ENCODE results near the gene RRM2. TPM values are rescaled to one million over a fixed set of nuclear protein-coding genes. Genes with fewer than 3 reads are reported as not detected.

RRM2 gene
- total and polyA plus RNA-seq, 2 experiments from 2014 or later = 108 to 119 TPM

DNA sequence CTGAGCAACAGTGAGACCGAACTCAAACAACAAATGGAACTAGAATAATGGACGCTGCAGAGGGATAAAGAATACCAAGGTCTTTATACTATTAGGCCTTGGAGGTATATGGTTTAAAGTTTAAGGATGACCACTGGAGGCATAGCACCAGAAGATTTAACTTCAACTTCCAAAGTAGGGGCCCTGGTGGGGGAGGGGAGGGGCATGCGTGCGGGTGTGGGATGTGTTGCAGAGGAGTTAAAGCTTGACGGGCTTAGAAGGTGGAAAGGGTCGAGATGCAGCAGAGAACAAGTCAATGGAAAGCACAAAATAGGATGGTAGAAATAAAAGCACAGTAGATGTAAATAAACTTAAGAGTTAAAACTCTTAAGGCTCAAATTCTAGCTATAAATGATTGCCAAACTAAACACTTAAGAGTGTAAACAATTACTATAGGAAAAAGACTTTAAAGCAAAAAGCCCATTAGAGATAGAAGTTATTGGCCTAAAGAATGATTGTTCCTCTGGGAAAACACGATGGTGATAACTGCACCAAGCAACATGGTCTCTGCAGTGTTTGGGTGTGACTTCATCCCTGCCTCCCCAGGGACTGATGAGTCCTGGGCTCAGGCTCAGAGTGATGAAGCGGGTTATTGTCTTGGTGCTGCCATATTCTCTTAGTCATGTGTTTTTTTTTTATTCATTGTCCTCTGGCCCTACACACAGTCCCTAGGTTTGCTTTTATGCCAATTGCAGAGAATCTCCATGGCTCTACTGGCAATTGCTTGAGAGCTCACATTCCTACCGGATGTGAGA is 13.0 kb downstream of the RRM2 start (continued):
- TF ChIP-seq, protein P1, sequence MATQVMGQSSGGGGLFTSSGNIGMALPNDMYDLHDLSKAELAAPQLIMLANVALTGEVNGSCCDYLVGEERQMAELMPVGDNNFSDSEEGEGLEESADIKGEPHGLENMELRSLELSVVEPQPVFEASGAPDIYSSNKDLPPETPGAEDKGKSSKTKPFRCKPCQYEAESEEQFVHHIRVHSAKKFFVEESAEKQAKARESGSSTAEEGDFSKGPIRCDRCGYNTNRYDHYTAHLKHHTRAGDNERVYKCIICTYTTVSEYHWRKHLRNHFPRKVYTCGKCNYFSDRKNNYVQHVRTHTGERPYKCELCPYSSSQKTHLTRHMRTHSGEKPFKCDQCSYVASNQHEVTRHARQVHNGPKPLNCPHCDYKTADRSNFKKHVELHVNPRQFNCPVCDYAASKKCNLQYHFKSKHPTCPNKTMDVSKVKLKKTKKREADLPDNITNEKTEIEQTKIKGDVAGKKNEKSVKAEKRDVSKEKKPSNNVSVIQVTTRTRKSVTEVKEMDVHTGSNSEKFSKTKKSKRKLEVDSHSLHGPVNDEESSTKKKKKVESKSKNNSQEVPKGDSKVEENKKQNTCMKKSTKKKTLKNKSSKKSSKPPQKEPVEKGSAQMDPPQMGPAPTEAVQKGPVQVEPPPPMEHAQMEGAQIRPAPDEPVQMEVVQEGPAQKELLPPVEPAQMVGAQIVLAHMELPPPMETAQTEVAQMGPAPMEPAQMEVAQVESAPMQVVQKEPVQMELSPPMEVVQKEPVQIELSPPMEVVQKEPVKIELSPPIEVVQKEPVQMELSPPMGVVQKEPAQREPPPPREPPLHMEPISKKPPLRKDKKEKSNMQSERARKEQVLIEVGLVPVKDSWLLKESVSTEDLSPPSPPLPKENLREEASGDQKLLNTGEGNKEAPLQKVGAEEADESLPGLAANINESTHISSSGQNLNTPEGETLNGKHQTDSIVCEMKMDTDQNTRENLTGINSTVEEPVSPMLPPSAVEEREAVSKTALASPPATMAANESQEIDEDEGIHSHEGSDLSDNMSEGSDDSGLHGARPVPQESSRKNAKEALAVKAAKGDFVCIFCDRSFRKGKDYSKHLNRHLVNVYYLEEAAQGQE (IDR thresholded peaks at IDR 0.05; ENCODE audit: unreplicated experiment) = no peak
- TF ChIP-seq ZNF114 (CRISPR knock-in tag; IDR thresholded peaks at IDR 0.05) (no peak), STAT1 (IDR thresholded peaks at IDR 0.05; ENCODE audit: unreplicated experiment) (no peak), POLR2AphosphoS5 (IDR thresholded peaks at IDR 0.05; ENCODE audit: low read depth) (no peak), CREB1 (CRISPR knock-in tag; IDR thresholded peaks at IDR 0.05; ENCODE audit: low read depth) (no peak), NANOG (IDR thresholded peaks at IDR 0.05; ENCODE audit: borderline replicate concordance) (no peak)

- peaks cover 17% of the 10 kb centered on the region for H4K20me1 ChIP-seq (replicated peaks; ENCODE audit: insufficient read depth)
- peak; percentile 49; the same call in 1 of the 2 replicates for TF ChIP-seq POLR2AphosphoS5 (IDR thresholded peaks at IDR 0.05; ENCODE audit: low read depth)
- no peak for TF ChIP-seq NANOG (IDR thresholded peaks at IDR 0.05; ENCODE audit: borderline replicate concordance)
- no peak overlapping the region for H3K27ac Mint-ChIP-seq
- H3K27me3 Mint-ChIP-seq (ENCODE audit: insufficient read depth, low read depth, poor library complexity) = peaks cover 23% of the 10 kb centered on the region
- H3K4me2 ChIP-seq = no peak overlapping the region
- peaks cover 36% of the 10 kb centered on the region for H3K36me3 Mint-ChIP-seq (ENCODE audit: low read depth)
- no peaks in the 10 kb centered on the region for H3F3A ChIP-seq (replicated peaks; ENCODE audit: low read depth)
- ATAC-seq = no peak
- no peaks in the 10 kb centered on the region for H3K9me3 Mint-ChIP-seq
- H3K27me3 ChIP-seq (ENCODE audit: insufficient read depth) = no peaks in the 10 kb centered on the region
- no peak overlapping the region for H3K27ac ChIP-seq (ENCODE audit: low read depth)
- no peak overlapping the region for H3K4me3 ChIP-seq
- H3K9me2 ChIP-seq (ENCODE audit: insufficient read depth) = no peaks in the 10 kb centered on the region
- H3K4me1 ChIP-seq (ENCODE audit: insufficient read depth) = peaks cover 18% of the 10 kb centered on the region
- H3K36me3 ChIP-seq (ENCODE audit: insufficient read depth) = peaks cover 5% of the 10 kb centered on the region
- peaks cover 10% of the 10 kb centered on the region for H3K79me2 ChIP-seq (replicated peaks; ENCODE audit: insufficient read depth)
- no peak for DNase-seq (ENCODE audit: low spot score)
- H3K4me1 Mint-ChIP-seq = peaks cover 40% of the 10 kb centered on the region
- H2AFZ ChIP-seq = no peak overlapping the region
- no peak overlapping the region for H3K4me3 Mint-ChIP-seq
These were observed 13.8 kb downstream of the RRM2 start for GRCh38 chr2:10136101-10136934.
